ENCODE measurements around the gene HNRNPUL1. TPM values are rescaled to one million over a fixed set of nuclear protein-coding genes. Genes with fewer than 3 reads are reported as not detected.

Gene HNRNPUL1
- total RNA-seq, 1 experiment from 2014 or later, result 266 TPM

GRCh38 chr19:41244117-41244516 is 20.1 kb upstream of the HNRNPUL1 start:
- Histone ChIP-seq H3F3A (ENCODE audit: insufficient read depth, low read depth) (no peaks in the 10 kb centered on the region), H3K27ac (no peak overlapping the region), H3K4me2 (no peak overlapping the region), H3K4me3 (no peak overlapping the region), H3K4me1 (replicated peaks; ENCODE audit: insufficient read depth) (no peaks in the 10 kb centered on the region), H2AFZ (no peak overlapping the region), H3K27me3 (ENCODE audit: insufficient read depth, low read depth) (no peaks in the 10 kb centered on the region), H3K79me2 (ENCODE audit: low read depth) (no peaks in the 10 kb centered on the region), H3K9me2 (ENCODE audit: insufficient read depth) (no peaks in the 10 kb centered on the region), H3K36me3 (ENCODE audit: low read depth) (no peaks in the 10 kb centered on the region), H3K9me3 (ENCODE audit: insufficient read depth, low read depth) (no peaks in the 10 kb centered on the region), H4K20me1 (ENCODE audit: insufficient read depth) (no peaks in the 10 kb centered on the region)
- TF ChIP-seq EZH2 (IDR thresholded peaks at IDR 0.05; ENCODE audit: low read depth) (no peak), CTCF (conservative IDR thresholded peaks at IDR 0.05) (no peak)
- no TSS peak for BruUV-seq (replicated peaks)
- intact Hi-C loops (cut with micrococcal nuclease; ENCODE audit: unreplicated experiment), result no loop called here
- CTCF ChIA-PET, result no interaction called here
- no peak for DNase-seq
- POLR2A ChIA-PET (ENCODE audit: unreplicated experiment), result no interaction called here

GRCh38 chr19:41245843-41246242 is 18.3 kb upstream of the HNRNPUL1 start:
- Histone ChIP-seq H3K27ac (no peak overlapping the region), H4K20me1 (ENCODE audit: insufficient read depth) (no peaks in the 10 kb centered on the region), H3K27me3 (ENCODE audit: insufficient read depth, low read depth) (no peaks in the 10 kb centered on the region), H3K79me2 (ENCODE audit: low read depth) (no peaks in the 10 kb centered on the region), H3K4me3 (no peak overlapping the region), H3F3A (ENCODE audit: insufficient read depth, low read depth) (no peaks in the 10 kb centered on the region; the same call in 1 of the 2 replicates), H2AFZ (no peak overlapping the region), H3K9me3 (ENCODE audit: insufficient read depth, low read depth) (no peaks in the 10 kb centered on the region), H3K4me1 (replicated peaks; ENCODE audit: insufficient read depth) (no peaks in the 10 kb centered on the region), H3K4me2 (no peak overlapping the region), H3K36me3 (ENCODE audit: low read depth) (no peaks in the 10 kb centered on the region), H3K9me2 (ENCODE audit: insufficient read depth) (no peaks in the 10 kb centered on the region)
- POLR2A ChIA-PET (ENCODE audit: unreplicated experiment), result no interaction called here
- intact Hi-C loops (cut with micrococcal nuclease; ENCODE audit: unreplicated experiment), result no loop called here
- TF ChIP-seq EZH2 (IDR thresholded peaks at IDR 0.05; ENCODE audit: low read depth), result no peak
- no peak for TF ChIP-seq CTCF (conservative IDR thresholded peaks at IDR 0.05)
- DNase-seq, result no peak
- no TSS peak for BruUV-seq (replicated peaks)
- CTCF ChIA-PET, result no interaction called here

GRCh38 chr19:41248895-41249294 is 15.3 kb upstream of the HNRNPUL1 start:
- no peaks in the 10 kb centered on the region for H3K36me3 ChIP-seq (ENCODE audit: low read depth)
- H3K4me3 ChIP-seq, result no peak overlapping the region
- DNase-seq, result no peak
- H3F3A ChIP-seq (ENCODE audit: insufficient read depth, low read depth), result no peaks in the 10 kb centered on the region; the same call in 1 of the 2 replicates
- no peak overlapping the region for H3K27ac ChIP-seq
- H2AFZ ChIP-seq, result no peak overlapping the region
- no peaks in the 10 kb centered on the region for H3K27me3 ChIP-seq (ENCODE audit: insufficient read depth, low read depth)
- TF ChIP-seq EZH2 (IDR thresholded peaks at IDR 0.05; ENCODE audit: low read depth), result no peak
- no peak for TF ChIP-seq CTCF (conservative IDR thresholded peaks at IDR 0.05)
- no peaks in the 10 kb centered on the region for H3K79me2 ChIP-seq (ENCODE audit: low read depth)
- no peaks in the 10 kb centered on the region for H3K9me3 ChIP-seq (ENCODE audit: insufficient read depth, low read depth)
- ChIA-PET CTCF (interaction anchor here (0.6 kb wide), 1 partner anchor 103 kb away, joined by 3 read pairs; no protein-coding TSS in a partner anchor), POLR2A (ENCODE audit: unreplicated experiment) (interaction anchor here (0.7 kb wide), 1 partner anchor 465 kb away, joined by 7 read pairs; no protein-coding TSS in a partner anchor)
- H3K4me1 ChIP-seq (replicated peaks; ENCODE audit: insufficient read depth), result no peaks in the 10 kb centered on the region
- intact Hi-C loops (cut with micrococcal nuclease; ENCODE audit: unreplicated experiment), result no loop called here
- no TSS peak for BruUV-seq (replicated peaks)
- H4K20me1 ChIP-seq (ENCODE audit: insufficient read depth), result no peaks in the 10 kb centered on the region
- H3K4me2 ChIP-seq, result no peak overlapping the region
- no peaks in the 10 kb centered on the region for H3K9me2 ChIP-seq (ENCODE audit: insufficient read depth)
